ENCODE measurements around the gene LMCD1. TPM values are rescaled to one million over a fixed set of nuclear protein-coding genes. Genes with fewer than 3 reads are reported as not detected.

The LMCD1 gene
- polyA plus RNA-seq, 1 of the 3 experiments (the other 2 are of a cell fraction), result 23.6 TPM

- no peaks in the 10 kb centered on the region for H3K79me2 ChIP-seq (ENCODE audit: insufficient read depth)
- no peaks in the 10 kb centered on the region for H3K9me2 ChIP-seq
- H3K9me3 ChIP-seq, result no peaks in the 10 kb centered on the region
- WGBS (ENCODE audit: low lambda C conversion rate), result 67% methylated on average over 3 of the region's 3 CpGs
- H3K9ac ChIP-seq, result no peak overlapping the region
- peaks cover 0 to 6% of the 10 kb centered on the region in 2 experiments for H3K36me3 ChIP-seq (replicated peaks in 1 of 2; ENCODE audit: control insufficient read depth in 1 of 2, insufficient read depth in 2 of 2, low read length in 1 of 2)
- H3F3A ChIP-seq (replicated peaks; ENCODE audit: insufficient read depth), result no peaks in the 10 kb centered on the region
- TF ChIP-seq MXI1 (IDR thresholded peaks at IDR 0.05; ENCODE audit: low read depth, low read length), result no peak
- TF ChIP-seq RCOR1 (IDR thresholded peaks at IDR 0.05; ENCODE audit: low read length), result no peak
- TF ChIP-seq USF2 (IDR thresholded peaks at IDR 0.05; ENCODE audit: borderline replicate concordance, low read depth, low read length), result no peak
- TF ChIP-seq GATA2 (CRISPR knock-in tag; IDR thresholded peaks at IDR 0.05), result no peak
- TF ChIP-seq SIN3A (IDR thresholded peaks at IDR 0.05; ENCODE audit: borderline replicate concordance, low read depth, low read length), result no peak
- TF ChIP-seq ZBTB33 (IDR thresholded peaks at IDR 0.05; ENCODE audit: borderline replicate concordance, low read depth), result no peak
- TF ChIP-seq FOXM1 (IDR thresholded peaks at IDR 0.05; ENCODE audit: low read depth), result no peak
- TF ChIP-seq, protein P1, sequence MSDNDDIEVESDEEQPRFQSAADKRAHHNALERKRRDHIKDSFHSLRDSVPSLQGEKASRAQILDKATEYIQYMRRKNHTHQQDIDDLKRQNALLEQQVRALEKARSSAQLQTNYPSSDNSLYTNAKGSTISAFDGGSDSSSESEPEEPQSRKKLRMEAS (IDR thresholded peaks at IDR 0.05; ENCODE audit: low read depth), result no peak
- TF ChIP-seq EZH2phosphoT487 (IDR thresholded peaks at IDR 0.05; ENCODE audit: borderline replicate concordance, low read depth), result no peak
- TF ChIP-seq MEF2A (IDR thresholded peaks at IDR 0.05; ENCODE audit: borderline replicate concordance, low read depth), result no peak
- no peak for TF ChIP-seq YY1 (IDR thresholded peaks at IDR 0.05; ENCODE audit: low read depth)
- no peak for TF ChIP-seq TEAD4 (IDR thresholded peaks at IDR 0.05; ENCODE audit: borderline replicate concordance, insufficient read depth)
- no peaks in the 10 kb centered on the region for H4K20me1 ChIP-seq (ENCODE audit: insufficient read depth)
- POLR2A ChIA-PET, result no interaction called here
- H3K4me3 ChIP-seq (ENCODE audit: low read depth in 2 of 2, low read length in 1 of 2), result no peak overlapping the region
- H3K4me2 ChIP-seq, result no peak overlapping the region
- H3K27ac ChIP-seq (ENCODE audit: low read depth in 2 of 2, low read length in 1 of 2), result no peak overlapping the region
- peaks cover 0 to 21% of the 10 kb centered on the region in 2 experiments; a peak in 2 of 4 replicates for H3K4me1 ChIP-seq (ENCODE audit: control insufficient read depth in 1 of 2, insufficient read depth in 2 of 2, low read depth in 1 of 2, low read length in 1 of 2)
- H3K27me3 ChIP-seq (ENCODE audit: insufficient read depth), result no peaks in the 10 kb centered on the region
- H2AFZ ChIP-seq (ENCODE audit: low read depth), result no peak overlapping the region
- CTCF ChIA-PET, result no interaction called here
- no peak for DNase-seq
These were observed 22.6 kb downstream of the LMCD1 start for GRCh38 chr3:8524249-8524648.

- CTCF ChIA-PET, result no interaction called here
- no peak for DNase-seq
- Histone ChIP-seq H3K9me3 (no peaks in the 10 kb centered on the region), H3K9ac (no peak overlapping the region), H3K4me3 (ENCODE audit: low read depth in 2 of 2, low read length in 1 of 2) (no peak overlapping the region), H3K9me2 (no peaks in the 10 kb centered on the region), H3K36me3 (replicated peaks in 1 of 2; ENCODE audit: control insufficient read depth in 1 of 2, insufficient read depth in 2 of 2, low read length in 1 of 2) (peaks cover 0 to 6% of the 10 kb centered on the region in 2 experiments), H3K27ac (ENCODE audit: low read depth in 2 of 2, low read length in 1 of 2) (no peak overlapping the region), H3F3A (replicated peaks; ENCODE audit: insufficient read depth) (no peaks in the 10 kb centered on the region), H3K27me3 (ENCODE audit: insufficient read depth) (no peaks in the 10 kb centered on the region), H3K4me1 (ENCODE audit: control insufficient read depth in 1 of 2, insufficient read depth in 2 of 2, low read depth in 1 of 2, low read length in 1 of 2) (peaks cover 1 to 27% of the 10 kb centered on the region in 2 experiments), H3K79me2 (ENCODE audit: insufficient read depth) (no peaks in the 10 kb centered on the region), H2AFZ (ENCODE audit: low read depth) (no peak overlapping the region), H4K20me1 (ENCODE audit: insufficient read depth) (no peaks in the 10 kb centered on the region), H3K4me2 (no peak overlapping the region)
- WGBS (ENCODE audit: low lambda C conversion rate), result over 99% methylated on average over 3 of the region's 5 CpGs
- POLR2A ChIA-PET, result no interaction called here
- TF ChIP-seq GATA2 (CRISPR knock-in tag; IDR thresholded peaks at IDR 0.05) (no peak), ELF1 (IDR thresholded peaks at IDR 0.05) (no peak), RAD21 (IDR thresholded peaks at IDR 0.05; ENCODE audit: low read length) (no peak), GABPA (IDR thresholded peaks at IDR 0.05; ENCODE audit: low read depth) (no peak), SIN3A (IDR thresholded peaks at IDR 0.05; ENCODE audit: borderline replicate concordance, low read depth, low read length) (no peak), RFX5 (IDR thresholded peaks at IDR 0.05; ENCODE audit: low read length) (no peak), PBX3 (IDR thresholded peaks at IDR 0.05) (no peak), RXRA (IDR thresholded peaks at IDR 0.05; ENCODE audit: borderline replicate concordance, low read depth) (no peak), TAF1 (IDR thresholded peaks at IDR 0.05; ENCODE audit: borderline replicate concordance, low read depth, low read length) (no peak)
- TF ChIP-seq, protein P2, sequence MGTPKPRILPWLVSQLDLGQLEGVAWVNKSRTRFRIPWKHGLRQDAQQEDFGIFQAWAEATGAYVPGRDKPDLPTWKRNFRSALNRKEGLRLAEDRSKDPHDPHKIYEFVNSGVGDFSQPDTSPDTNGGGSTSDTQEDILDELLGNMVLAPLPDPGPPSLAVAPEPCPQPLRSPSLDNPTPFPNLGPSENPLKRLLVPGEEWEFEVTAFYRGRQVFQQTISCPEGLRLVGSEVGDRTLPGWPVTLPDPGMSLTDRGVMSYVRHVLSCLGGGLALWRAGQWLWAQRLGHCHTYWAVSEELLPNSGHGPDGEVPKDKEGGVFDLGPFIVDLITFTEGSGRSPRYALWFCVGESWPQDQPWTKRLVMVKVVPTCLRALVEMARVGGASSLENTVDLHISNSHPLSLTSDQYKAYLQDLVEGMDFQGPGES (IDR thresholded peaks at IDR 0.05; ENCODE audit: low read depth, low read length), result no peak
- TF ChIP-seq, protein P1 (IDR thresholded peaks at IDR 0.05; ENCODE audit: low read depth), result no peak
These were observed 23.2 kb downstream of the LMCD1 start for GRCh38 chr3:8524656-8525399.
